IPS-18a (cell line): Measurements from ENCODE around the gene CRABP1.

ENCODE experiments used
- H3K27ac ChIP-seq: one replicate; pipeline ENCODE4 v1.5.1; 2013; ENCODE audit warnings: low read length
- H3K27me3 ChIP-seq: one replicate; pipeline ENCODE4 v1.6.1; 2013; ENCODE audit warnings: mild to moderate bottlenecking, low read length; ENCODE audit not compliant: control insufficient read depth, insufficient read depth
- H3K36me3 ChIP-seq: one replicate; pipeline ENCODE4 v1.6.1; 2013; ENCODE audit warnings: low read depth, low read length; ENCODE audit not compliant: control insufficient read depth
- H3K4me1 ChIP-seq: one replicate; pipeline ENCODE4 v1.6.1; 2013; ENCODE audit warnings: low read depth, low read length; ENCODE audit not compliant: control insufficient read depth
- H3K4me3 ChIP-seq: one replicate; pipeline ENCODE4 v1.5.1; 2013; ENCODE audit warnings: low read length
- H3K9ac ChIP-seq: one replicate; pipeline ENCODE4 v1.6.1; 2013; ENCODE audit warnings: mild to moderate bottlenecking, low read length, moderate library complexity
- H3K9me3 ChIP-seq: one replicate; pipeline ENCODE4 v1.6.1; 2013; ENCODE audit warnings: low read depth, low read length; ENCODE audit not compliant: control insufficient read depth

CRABP1 gene

GRCh38 chr15:78307976-78308375, 32.2 kb upstream of the CRABP1 start:
- no peak overlapping the region for H3K9ac ChIP-seq
- H3K27ac ChIP-seq: no peak overlapping the region
- no peaks in the 10 kb centered on the region for H3K36me3 ChIP-seq
- H3K4me3 ChIP-seq: no peak overlapping the region
- peaks cover 9% of the 10 kb centered on the region for H3K4me1 ChIP-seq
- no peaks in the 10 kb centered on the region for H3K9me3 ChIP-seq
- H3K27me3 ChIP-seq: no peaks in the 10 kb centered on the region

GRCh38 chr15:78308422-78309032, 31.6 kb upstream of the CRABP1 start:
- Histone ChIP-seq H3K4me1 (peaks cover 12% of the 10 kb centered on the region), H3K27ac (no peak overlapping the region), H3K9ac (no peak overlapping the region), H3K36me3 (no peaks in the 10 kb centered on the region), H3K4me3 (no peak overlapping the region), H3K27me3 (no peaks in the 10 kb centered on the region), H3K9me3 (no peaks in the 10 kb centered on the region)

GRCh38 chr15:78311292-78311691, 28.9 kb upstream of the CRABP1 start:
- Histone ChIP-seq H3K27me3 (no peaks in the 10 kb centered on the region), H3K4me1 (peaks cover 18% of the 10 kb centered on the region), H3K4me3 (no peak overlapping the region), H3K9me3 (no peaks in the 10 kb centered on the region), H3K27ac (no peak overlapping the region), H3K9ac (no peak overlapping the region), H3K36me3 (no peaks in the 10 kb centered on the region)

- Histone ChIP-seq H3K4me3 (no peak overlapping the region), H3K9me3 (no peaks in the 10 kb centered on the region), H3K27me3 (no peaks in the 10 kb centered on the region), H3K27ac (no peak overlapping the region), H3K9ac (no peak overlapping the region), H3K4me1 (peaks cover 28% of the 10 kb centered on the region), H3K36me3 (no peaks in the 10 kb centered on the region)
These were observed 27.6 kb upstream of the CRABP1 start for GRCh38 chr15:78312536-78312935.

GRCh38 chr15:78312957-78313356, 27.2 kb upstream of the CRABP1 start:
- Histone ChIP-seq H3K4me1 (peaks cover 28% of the 10 kb centered on the region), H3K9me3 (no peaks in the 10 kb centered on the region), H3K27ac (no peak overlapping the region)

DNA sequence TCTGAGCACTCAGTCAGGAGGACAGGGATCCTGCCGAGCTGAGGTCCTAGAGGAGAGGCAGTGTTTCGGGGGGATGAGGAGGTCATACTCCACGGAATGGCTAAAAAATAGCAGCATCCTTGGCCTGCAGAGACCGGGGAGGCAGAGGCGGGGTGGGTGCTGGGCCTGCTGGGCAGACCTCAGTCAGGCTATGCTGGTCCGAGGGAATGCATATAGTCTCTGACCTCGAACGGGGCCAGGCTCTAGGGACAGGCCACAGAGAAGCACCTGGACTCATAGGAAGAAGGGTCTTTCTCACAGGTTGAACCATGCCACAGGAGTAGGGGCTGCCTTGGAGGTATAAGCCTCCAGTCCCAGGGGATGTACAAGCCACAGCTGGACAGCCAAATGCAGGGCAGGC, 26.8 kb upstream of the CRABP1 start:
- Histone ChIP-seq H3K4me3 (no peak overlapping the region), H3K36me3 (no peaks in the 10 kb centered on the region), H3K27ac (no peak overlapping the region), H3K27me3 (no peaks in the 10 kb centered on the region), H3K9me3 (no peaks in the 10 kb centered on the region), H3K4me1 (peaks cover 28% of the 10 kb centered on the region), H3K9ac (no peak overlapping the region)

More at GRCh38 chr15:78312957-78313356, 27.2 kb upstream of the CRABP1 start:
- H3K36me3 ChIP-seq: no peaks in the 10 kb centered on the region
- no peak overlapping the region for H3K4me3 ChIP-seq
- H3K27me3 ChIP-seq: no peaks in the 10 kb centered on the region
- H3K9ac ChIP-seq: no peak overlapping the region

GRCh38 chr15:78314181-78314581, 26.0 kb upstream of the CRABP1 start:
- no peak overlapping the region for H3K9ac ChIP-seq
- peaks cover 28% of the 10 kb centered on the region for H3K4me1 ChIP-seq
- no peak overlapping the region for H3K27ac ChIP-seq
- no peaks in the 10 kb centered on the region for H3K27me3 ChIP-seq
- no peaks in the 10 kb centered on the region for H3K36me3 ChIP-seq
- no peaks in the 10 kb centered on the region for H3K9me3 ChIP-seq
- H3K4me3 ChIP-seq: no peak overlapping the region

DNA sequence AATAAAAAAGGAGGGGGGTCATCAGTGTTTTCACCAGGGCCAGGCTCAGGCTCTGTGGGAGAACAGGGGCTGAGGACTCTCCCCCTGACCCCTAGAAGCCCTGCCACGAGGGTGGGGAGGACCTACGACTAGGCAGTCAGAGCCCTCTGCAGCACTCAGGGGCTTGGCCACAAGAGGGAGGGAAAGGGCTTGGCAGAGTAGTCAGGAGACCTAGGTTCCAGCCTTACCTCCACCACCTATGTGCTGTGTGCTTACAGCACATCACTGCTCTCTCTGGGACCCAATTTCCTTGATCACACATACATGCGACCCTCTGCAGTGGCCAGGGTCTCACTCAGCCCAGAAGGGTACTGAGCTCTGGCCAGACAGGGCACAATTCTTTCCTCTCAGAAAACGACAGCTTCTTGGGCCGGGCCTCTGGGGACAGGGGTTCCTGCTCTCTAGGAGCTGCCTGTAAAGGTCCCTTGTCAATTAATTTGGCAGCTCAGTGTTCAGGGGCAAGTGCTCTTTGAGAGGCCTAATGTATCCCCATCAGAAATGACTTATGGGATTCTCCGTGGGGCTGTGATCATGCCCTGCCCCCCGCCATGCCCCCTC, 24.4 kb upstream of the CRABP1 start:
- Histone ChIP-seq H3K9me3 (no peaks in the 10 kb centered on the region), H3K9ac (peak overlapping the region; percentile 46), H3K27me3 (no peaks in the 10 kb centered on the region), H3K4me3 (no peak overlapping the region), H3K4me1 (peaks cover 28% of the 10 kb centered on the region), H3K36me3 (no peaks in the 10 kb centered on the region), H3K27ac (peak overlapping the region; percentile 25)

GRCh38 chr15:78316283-78317083, 23.7 kb upstream of the CRABP1 start:
- peak overlapping the region; percentile 46 for H3K9ac ChIP-seq
- H3K4me1 ChIP-seq: peaks cover 32% of the 10 kb centered on the region
- peak overlapping the region; percentile 25 for H3K27ac ChIP-seq
- no peaks in the 10 kb centered on the region for H3K27me3 ChIP-seq
- H3K4me3 ChIP-seq: no peak overlapping the region
- no peaks in the 10 kb centered on the region for H3K36me3 ChIP-seq
- no peaks in the 10 kb centered on the region for H3K9me3 ChIP-seq

- Histone ChIP-seq H3K9me3 (no peaks in the 10 kb centered on the region), H3K27ac (no peak overlapping the region)
These were observed 22.9 kb upstream of the CRABP1 start for GRCh38 chr15:78317145-78317836.

DNA sequence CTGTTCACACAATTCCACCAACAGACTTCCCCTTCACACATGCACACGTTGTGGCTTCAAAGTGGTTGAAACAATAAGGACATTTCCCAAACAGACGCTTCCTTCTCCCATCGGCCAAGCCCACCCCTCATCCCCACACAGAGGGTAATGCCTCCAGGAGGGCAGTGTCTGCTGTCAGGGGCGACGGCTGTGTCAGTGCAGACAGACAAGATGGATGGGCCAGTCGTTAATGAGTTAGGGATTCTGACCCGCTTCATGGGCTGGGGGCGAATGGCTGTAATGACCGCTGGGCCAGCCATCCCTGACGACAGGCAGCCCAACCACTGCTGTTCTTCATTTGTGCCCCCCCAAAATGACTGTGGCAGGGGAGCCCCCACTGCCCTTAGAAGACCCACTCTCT, 20.6 kb upstream of the CRABP1 start:
- Histone ChIP-seq H3K27me3 (no peaks in the 10 kb centered on the region), H3K4me1 (peaks cover 40% of the 10 kb centered on the region)

More at GRCh38 chr15:78317145-78317836, 22.9 kb upstream of the CRABP1 start:
- H3K36me3 ChIP-seq: no peaks in the 10 kb centered on the region
- no peak overlapping the region for H3K9ac ChIP-seq
- H3K27me3 ChIP-seq: no peaks in the 10 kb centered on the region
- peaks cover 38% of the 10 kb centered on the region for H3K4me1 ChIP-seq
- no peak overlapping the region for H3K4me3 ChIP-seq

More for the DNA sequence above, 20.6 kb upstream of the CRABP1 start:
- no peak overlapping the region for H3K27ac ChIP-seq
- H3K9me3 ChIP-seq: no peaks in the 10 kb centered on the region
- no peaks in the 10 kb centered on the region for H3K36me3 ChIP-seq
- H3K4me3 ChIP-seq: no peak overlapping the region
- no peak overlapping the region for H3K9ac ChIP-seq
